RWPE2 (cell line): ENCODE measurements around the gene STX19.

Experiments
- ATAC-seq: fragments of 200-7000 bp; cut with Tn5 transposase; 3 replicates; pipeline ENCODE4 v1.9.1; 2021; ENCODE audit warnings: low read depth
- DNase-seq: peaks from one replicate; pipeline ENCODE4 v3.0.0-alpha.2; 2020; ENCODE audit warnings: low spot score
- H3K27ac ChIP-seq: fragments of 450-650 bp; 2 replicates; pipeline ENCODE4 v1.5.1; 2017; ENCODE audit warnings: mild to moderate bottlenecking; ENCODE audit not compliant: poor library complexity, severe bottlenecking
- H3K27me3 ChIP-seq: fragments of 250-450 bp; sonication (Bioruptor Pico); 2 replicates; pipeline ENCODE4 v1.5.1; 2021; ENCODE audit warnings: mild to moderate bottlenecking, moderate library complexity; ENCODE audit not compliant: insufficient read depth, poor library complexity, severe bottlenecking
- H3K36me3 ChIP-seq: fragments of 250-450 bp; sonication (Bioruptor Pico); 2 replicates; pipeline ENCODE4 v1.5.1; 2020; ENCODE audit warnings: low read depth, mild to moderate bottlenecking, moderate library complexity
- H3K4me1 ChIP-seq: fragments of 250-450 bp; sonication (Bioruptor Pico); 2 replicates; pipeline ENCODE4 v1.5.1; 2021; ENCODE audit warnings: mild to moderate bottlenecking, moderate library complexity; ENCODE audit not compliant: insufficient read depth, poor library complexity, severe bottlenecking
- H3K4me3 ChIP-seq: fragments of 250-450 bp; sonication (Bioruptor Pico); 2 replicates; pipeline ENCODE4 v1.5.1; 2021; ENCODE audit warnings: mild to moderate bottlenecking, moderate library complexity; ENCODE audit not compliant: severe bottlenecking
- H3K9me3 ChIP-seq: fragments of 250-450 bp; sonication (Bioruptor Pico); 2 replicates; pipeline ENCODE4 v1.5.1; 2021; ENCODE audit warnings: mild to moderate bottlenecking, moderate library complexity; ENCODE audit not compliant: severe bottlenecking
- TF ChIP-seq, protein P1 (sequence below): fragments of 450-650 bp; IDR thresholded peaks from one replicate; pipeline ENCODE4 v1.5.1; 2017; ENCODE audit warnings: mild to moderate bottlenecking, moderate library complexity; ENCODE audit not compliant: poor library complexity, severe bottlenecking

Gene STX19

GRCh38 chr3:94036909-94037507 lies 8.6 kb upstream of the STX19 start:
- no peak overlapping the region for H3K4me3 ChIP-seq
- no peaks in the 10 kb centered on the region for H3K9me3 ChIP-seq
- ATAC-seq = peak; percentile 67; the same call in 2 of the 3 replicates
- peaks cover 10% of the 10 kb centered on the region for H3K36me3 ChIP-seq
- no peak for DNase-seq
- H3K4me1 ChIP-seq = no peaks in the 10 kb centered on the region
- TF ChIP-seq, protein P1, sequence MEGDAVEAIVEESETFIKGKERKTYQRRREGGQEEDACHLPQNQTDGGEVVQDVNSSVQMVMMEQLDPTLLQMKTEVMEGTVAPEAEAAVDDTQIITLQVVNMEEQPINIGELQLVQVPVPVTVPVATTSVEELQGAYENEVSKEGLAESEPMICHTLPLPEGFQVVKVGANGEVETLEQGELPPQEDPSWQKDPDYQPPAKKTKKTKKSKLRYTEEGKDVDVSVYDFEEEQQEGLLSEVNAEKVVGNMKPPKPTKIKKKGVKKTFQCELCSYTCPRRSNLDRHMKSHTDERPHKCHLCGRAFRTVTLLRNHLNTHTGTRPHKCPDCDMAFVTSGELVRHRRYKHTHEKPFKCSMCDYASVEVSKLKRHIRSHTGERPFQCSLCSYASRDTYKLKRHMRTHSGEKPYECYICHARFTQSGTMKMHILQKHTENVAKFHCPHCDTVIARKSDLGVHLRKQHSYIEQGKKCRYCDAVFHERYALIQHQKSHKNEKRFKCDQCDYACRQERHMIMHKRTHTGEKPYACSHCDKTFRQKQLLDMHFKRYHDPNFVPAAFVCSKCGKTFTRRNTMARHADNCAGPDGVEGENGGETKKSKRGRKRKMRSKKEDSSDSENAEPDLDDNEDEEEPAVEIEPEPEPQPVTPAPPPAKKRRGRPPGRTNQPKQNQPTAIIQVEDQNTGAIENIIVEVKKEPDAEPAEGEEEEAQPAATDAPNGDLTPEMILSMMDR = peak; percentile 54
- H3K27ac ChIP-seq = no peak overlapping the region
- no peaks in the 10 kb centered on the region for H3K27me3 ChIP-seq

GRCh38 chr3:94026623-94027022 lies 1.8 kb downstream of the STX19 start:
- no peak overlapping the region for H3K27ac ChIP-seq
- H3K36me3 ChIP-seq = peaks cover 11% of the 10 kb centered on the region
- ATAC-seq (no peak), DNase-seq (no peak)
- peaks cover 13% of the 10 kb centered on the region for H3K4me1 ChIP-seq
- H3K4me3 ChIP-seq = no peak overlapping the region
- TF ChIP-seq, protein P1 = no peak
- no peaks in the 10 kb centered on the region for H3K9me3 ChIP-seq
- no peaks in the 10 kb centered on the region for H3K27me3 ChIP-seq

- DNase-seq (no peak), ATAC-seq (no peak)
- TF ChIP-seq, protein P1 = no peak
- H3K9me3 ChIP-seq = no peaks in the 10 kb centered on the region
- H3K36me3 ChIP-seq = peaks cover 15% of the 10 kb centered on the region
- no peak overlapping the region for H3K4me3 ChIP-seq
- no peak overlapping the region for H3K27ac ChIP-seq
- no peaks in the 10 kb centered on the region for H3K27me3 ChIP-seq
- peaks cover 13% of the 10 kb centered on the region for H3K4me1 ChIP-seq
These were observed 4.0 kb downstream of the STX19 start for GRCh38 chr3:94024385-94024784.

DNA sequence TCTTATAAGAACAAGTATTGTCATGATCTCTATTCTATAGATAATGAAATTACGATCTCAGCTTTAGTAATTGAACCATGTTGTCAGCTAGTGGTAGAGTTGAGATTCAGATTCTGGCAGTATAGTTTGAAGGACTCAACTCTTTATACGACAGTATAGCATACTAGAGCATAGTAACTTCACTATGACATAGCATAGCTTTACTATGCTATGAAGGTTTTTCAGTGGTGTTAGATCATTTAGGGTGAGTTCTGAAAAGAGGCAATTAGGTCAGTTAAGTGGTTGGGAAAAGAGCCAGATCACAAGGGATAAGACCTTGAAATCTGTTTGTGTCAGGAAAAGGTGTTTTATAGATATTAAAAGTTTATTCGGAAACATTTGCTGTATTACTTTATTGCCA lies 8.1 kb downstream of the STX19 start:
- TF ChIP-seq, protein P1 = no peak
- peaks cover 6% of the 10 kb centered on the region for H3K36me3 ChIP-seq
- DNase-seq = no peak
- ATAC-seq = no peak
- no peaks in the 10 kb centered on the region for H3K4me1 ChIP-seq
- H3K4me3 ChIP-seq = no peak overlapping the region
- H3K27ac ChIP-seq = no peak overlapping the region
- H3K27me3 ChIP-seq = no peaks in the 10 kb centered on the region
- no peaks in the 10 kb centered on the region for H3K9me3 ChIP-seq

GRCh38 chr3:94019659-94020058 lies 8.7 kb downstream of the STX19 start:
- H3K4me3 ChIP-seq = no peak overlapping the region
- no peaks in the 10 kb centered on the region for H3K4me1 ChIP-seq
- DNase-seq (no peak), ATAC-seq (no peak)
- H3K9me3 ChIP-seq = no peaks in the 10 kb centered on the region
- peaks cover 6% of the 10 kb centered on the region for H3K36me3 ChIP-seq
- TF ChIP-seq, protein P1 = no peak
- H3K27me3 ChIP-seq = no peaks in the 10 kb centered on the region
- no peak overlapping the region for H3K27ac ChIP-seq
